Gastrocnemius medialis (tissue), 4 donors: ENCODE results near the gene ASB1.

ENCODE experiments used
- CTCF ChIP-seq, 5 experiments: fragments of 450-650 bp in 3 of 5; fragments of 200-600 bp in 2 of 5; sonication (generic) in 2 of 5; IDR thresholded peaks in 4 of 5; conservative IDR thresholded peaks in 1 of 5; 1 replicate in 4 of 5; 2 replicates in 1 of 5; pipeline ENCODE4 v1.5.1; 2016 to 2019; ENCODE audit warnings: antibody characterized with exemption in 5 of 5, mild to moderate bottlenecking in 3 of 5, moderate library complexity in 3 of 5
- POLR2A ChIP-seq, 2 donors: fragments of 450-650 bp; IDR thresholded peaks; one replicate each; pipeline ENCODE4 v1.6.1; 2017; ENCODE audit warnings: antibody characterized with exemption in 2 of 2, mild to moderate bottlenecking in 2 of 2, moderate library complexity in 2 of 2

GRCh38 chr2:238433941-238434845 lies 7.5 kb downstream of the ASB1 start:
- TF ChIP-seq CTCF (IDR thresholded peaks at IDR 0.05 in 4 of 5, conservative IDR thresholded peaks at IDR 0.05 in 1 of 5) (no peak), POLR2A (IDR thresholded peaks at IDR 0.05) (no peak)
